NAMALWA (cell line): Measurements from ENCODE around the gene PTPRU.

Experiments
- DNase-seq: peaks from one replicate; pipeline ENCODE4 v3.0.0-alpha.2; 2015; ENCODE audit warnings: low spot score

Gene PTPRU

DNA sequence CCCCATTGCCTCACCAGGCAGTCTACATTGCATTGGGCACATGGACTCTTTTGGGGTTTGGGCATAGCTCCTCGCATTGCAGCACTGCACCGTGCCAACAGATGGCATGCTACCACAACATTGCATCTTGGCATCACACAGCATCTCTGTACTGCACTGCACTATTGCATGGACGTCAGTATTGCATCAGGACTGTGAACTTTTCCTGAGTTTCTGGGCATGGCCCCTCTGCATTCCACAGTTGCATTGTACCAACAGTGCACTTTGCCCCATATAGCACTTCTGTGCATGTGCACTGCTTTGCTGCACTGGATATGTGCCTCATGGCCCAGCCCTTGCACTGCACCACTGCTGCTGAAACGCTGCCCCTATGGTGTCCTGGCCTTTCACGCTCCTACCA is 9.6 kb downstream of the PTPRU start:
- peak; percentile 37 for DNase-seq

DNA sequence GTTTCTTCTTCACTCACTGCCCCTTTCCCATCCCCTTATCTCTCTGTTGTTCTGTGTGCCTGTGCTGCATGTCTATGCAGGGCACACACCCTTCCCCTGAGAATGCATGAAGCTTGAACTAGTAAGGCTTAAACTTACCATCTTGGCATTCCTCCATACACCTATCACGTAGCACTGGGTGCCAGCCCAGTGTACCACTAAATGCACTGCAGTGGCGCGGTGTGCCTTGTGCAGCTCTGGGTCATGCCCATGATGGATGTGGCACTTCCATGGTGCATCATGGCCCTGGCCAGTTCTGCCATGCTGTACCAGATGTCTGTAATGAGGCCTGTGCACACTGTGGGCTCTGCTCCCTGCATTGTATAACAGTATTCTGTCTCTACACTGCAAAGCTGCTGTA is 10.7 kb downstream of the PTPRU start:
- DNase-seq: no peak

DNA sequence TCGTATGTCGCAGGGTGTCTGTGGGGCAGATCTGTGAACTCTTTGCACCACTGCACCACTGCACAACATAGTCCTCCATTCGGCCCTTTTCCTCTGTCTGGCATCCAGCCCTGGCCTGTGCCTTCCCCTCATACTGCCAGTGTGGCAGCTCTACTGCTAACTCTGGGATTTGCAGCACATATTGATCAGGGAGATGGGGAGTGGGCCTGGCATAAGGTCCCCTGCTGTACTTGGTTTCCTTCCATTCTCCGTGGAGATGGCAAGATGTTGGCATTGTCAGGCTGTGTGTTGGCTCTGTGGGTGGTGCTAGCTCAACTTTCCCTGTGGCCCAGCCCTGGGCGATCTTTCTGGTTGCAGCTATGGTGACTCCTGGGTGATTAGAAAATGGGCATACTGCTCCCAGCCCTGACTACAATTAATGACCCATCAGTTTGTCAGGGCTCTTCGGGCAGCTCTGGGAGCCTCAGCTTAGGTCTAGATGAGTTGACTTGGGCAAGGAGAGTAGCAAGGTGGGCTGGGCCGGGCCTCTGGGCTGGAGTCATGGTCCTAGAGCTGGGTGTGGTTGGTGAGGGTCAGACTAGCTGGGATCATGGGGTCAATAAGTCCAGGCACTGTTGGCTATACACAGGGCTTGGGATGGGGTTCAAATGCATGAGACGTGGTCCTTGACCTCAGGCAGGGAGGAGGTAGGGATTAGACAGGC is 11.4 kb downstream of the PTPRU start:
- DNase-seq: no peak

GRCh38 chr1:29248409-29248808 is 12.1 kb downstream of the PTPRU start:
- DNase-seq: no peak

GRCh38 chr1:29249170-29249691 is 12.9 kb downstream of the PTPRU start:
- DNase-seq: no peak

- no peak for DNase-seq
Measured at GRCh38 chr1:29249951-29250581, 13.7 kb downstream of the PTPRU start.

- DNase-seq: no peak
Measured at GRCh38 chr1:29251164-29252124, 15.1 kb downstream of the PTPRU start.

DNA sequence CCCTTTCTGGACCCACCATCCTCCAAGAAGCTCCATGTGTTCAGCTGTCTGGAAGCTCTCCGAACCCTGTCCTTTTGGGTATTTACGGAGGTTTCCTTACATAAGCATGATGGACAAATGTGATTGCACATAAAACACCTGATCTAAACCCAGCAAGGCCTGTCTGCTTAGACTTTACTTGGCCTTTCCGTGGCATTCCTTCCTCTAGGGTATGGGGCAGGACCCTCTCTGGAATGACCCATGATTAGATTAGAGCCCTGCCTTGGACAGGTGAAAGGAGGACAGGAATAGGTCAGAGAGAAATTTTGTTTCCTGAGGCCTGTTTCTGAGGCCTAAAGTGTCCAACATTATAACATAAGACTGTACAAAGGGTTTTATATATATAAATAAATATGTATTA is 16.9 kb downstream of the PTPRU start:
- no peak for DNase-seq

GRCh38 chr1:29254346-29254745 is 18.0 kb downstream of the PTPRU start:
- no peak for DNase-seq

DNA sequence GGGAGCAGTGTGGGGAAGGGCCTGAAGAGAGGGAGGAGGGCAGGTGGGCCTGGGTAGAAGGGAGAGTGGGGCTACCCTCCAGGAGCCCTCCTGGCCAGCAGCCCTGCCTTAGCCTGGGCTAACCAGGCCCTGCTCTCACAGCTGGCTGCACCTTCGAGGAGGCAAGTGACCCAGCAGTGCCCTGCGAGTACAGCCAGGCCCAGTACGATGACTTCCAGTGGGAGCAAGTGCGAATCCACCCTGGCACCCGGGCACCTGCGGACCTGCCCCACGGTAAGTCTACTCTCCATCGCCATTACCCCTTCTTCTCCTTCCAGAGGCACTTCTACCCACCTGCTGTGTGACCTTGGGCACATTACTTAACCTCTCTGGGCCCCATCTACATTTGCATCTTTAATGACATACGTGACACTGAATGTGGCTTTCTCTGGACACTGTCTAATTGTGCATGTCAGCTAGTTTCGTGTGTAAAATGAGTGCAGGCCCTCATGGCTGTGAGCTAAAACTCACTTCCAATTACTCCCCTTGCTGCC is 18.9 kb downstream of the PTPRU start:
- DNase-seq: no peak

DNA sequence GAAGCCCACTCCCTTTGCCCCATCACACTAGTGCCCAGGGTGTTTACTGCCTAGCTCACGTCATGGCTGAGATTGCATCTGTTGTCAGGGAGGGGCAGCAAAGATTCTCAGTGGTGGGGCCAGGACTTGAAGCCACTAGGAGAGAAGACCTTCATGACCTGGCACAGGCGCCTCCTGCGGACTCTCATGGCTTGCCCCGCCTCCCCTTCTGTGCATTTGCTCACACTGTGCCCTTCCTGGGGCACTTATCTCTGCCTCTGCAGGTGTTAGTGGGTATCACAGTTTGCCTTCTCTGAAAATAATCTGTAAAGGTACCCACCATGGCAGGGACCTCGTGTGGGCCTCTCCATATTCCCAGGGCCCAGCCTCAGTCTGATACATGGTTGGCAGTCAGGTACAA is 20.1 kb downstream of the PTPRU start:
- peak; percentile 60 for DNase-seq

DNA sequence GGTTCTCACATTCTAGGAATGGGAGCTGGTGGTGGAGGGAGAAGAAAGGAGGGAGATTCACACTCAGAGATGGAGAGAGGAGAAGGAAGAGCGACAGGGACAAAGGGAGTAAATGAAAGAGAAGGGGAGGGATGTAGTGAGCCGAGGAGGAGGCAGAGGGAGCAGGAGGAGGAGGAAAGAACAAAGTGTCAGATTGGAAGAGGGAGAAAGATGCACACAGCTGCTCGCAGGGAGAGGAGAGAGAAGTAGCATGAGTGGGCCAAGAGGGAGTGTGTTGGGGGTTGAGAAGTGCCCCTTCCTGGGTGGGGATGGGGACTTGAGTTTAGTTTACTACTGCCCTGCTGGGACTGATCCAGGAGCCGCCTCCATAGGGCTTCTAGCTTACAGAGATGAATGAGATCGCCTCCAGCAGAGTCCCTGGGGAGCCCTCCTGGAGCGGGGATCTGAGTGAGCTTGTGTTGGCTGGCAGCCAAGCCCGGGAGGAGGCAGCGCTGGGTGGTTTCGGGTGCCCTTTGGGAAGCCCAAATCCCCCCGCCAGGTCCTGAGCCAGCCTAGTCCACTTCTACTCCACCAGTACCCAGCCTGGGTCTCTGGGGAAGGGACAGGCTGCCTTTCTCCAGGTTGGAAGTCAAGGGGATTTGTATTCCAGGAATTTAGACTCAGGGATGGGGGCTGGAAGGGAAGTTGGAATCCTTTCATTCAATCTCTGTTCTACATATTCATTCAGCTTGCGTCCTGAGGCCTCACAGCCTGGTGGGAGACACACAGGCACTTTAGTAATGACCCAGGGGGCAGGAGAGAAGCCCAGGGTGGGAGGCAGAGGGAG is 20.9 kb downstream of the PTPRU start:
- no peak for DNase-seq

- no peak for DNase-seq
Measured at GRCh38 chr1:29258189-29258975, 22.1 kb downstream of the PTPRU start.

DNA sequence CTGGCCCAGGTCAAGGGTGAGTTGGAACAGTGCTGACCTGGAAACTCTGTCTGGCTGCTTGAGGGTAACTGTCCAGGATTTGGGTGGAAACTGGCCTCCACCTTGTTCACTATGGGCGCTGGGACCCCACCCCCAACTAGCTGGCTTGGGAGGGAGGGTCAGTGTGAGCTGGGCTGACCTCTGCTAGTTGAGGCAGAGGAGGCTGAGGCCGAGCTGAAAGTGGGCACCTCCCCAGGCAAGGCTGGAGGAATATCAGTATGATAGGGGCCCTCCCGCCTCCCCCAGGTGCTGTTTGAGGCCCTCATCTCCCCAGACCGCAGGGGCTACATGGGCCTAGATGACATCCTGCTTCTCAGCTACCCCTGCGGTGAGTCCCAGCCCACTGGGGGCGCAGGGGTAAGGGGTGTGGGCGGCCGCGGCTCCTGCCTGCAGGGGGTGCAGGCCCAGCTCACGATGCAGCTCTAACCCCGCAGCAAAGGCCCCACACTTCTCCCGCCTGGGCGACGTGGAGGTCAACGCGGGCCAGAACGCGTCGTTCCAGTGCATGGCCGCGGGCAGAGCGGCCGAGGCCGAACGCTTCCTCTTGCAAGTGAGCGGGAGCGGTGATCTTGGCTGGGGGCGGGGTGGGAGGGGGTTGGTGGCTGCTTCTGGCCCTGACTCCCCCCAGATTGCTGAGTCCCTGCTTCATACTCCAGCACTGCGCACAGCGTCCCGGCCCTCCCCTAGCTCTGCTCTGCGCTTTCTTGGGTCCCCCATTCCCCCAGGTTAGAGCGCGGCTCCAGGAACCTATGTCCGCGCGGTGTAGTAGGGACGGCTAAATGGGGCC is 22.9 kb downstream of the PTPRU start:
- DNase-seq: peak; percentile 35

GRCh38 chr1:29259802-29260441 is 23.6 kb downstream of the PTPRU start:
- DNase-seq: no peak

GRCh38 chr1:29260531-29260930 is 24.2 kb downstream of the PTPRU start:
- no peak for DNase-seq

GRCh38 chr1:29264773-29265389 is 28.6 kb downstream of the PTPRU start:
- no peak for DNase-seq

DNA sequence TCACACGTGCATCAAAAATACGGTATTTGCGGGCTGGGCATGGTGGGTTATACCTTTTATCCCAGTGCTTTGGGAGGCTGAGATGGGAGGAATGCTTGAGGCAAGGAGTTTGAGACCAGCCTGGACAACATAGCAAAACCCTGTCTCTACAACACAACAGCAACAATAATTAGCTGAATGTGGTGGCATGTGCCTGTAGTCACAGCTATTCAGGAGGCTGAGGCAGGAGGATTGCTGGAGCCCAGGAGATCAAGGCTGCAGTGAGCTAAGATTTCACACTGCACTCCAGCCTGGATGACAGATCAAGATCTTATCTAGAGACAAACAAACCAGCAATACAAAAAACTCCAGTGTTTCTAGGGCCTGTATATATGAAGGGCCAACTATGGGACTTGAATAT is 30.6 kb downstream of the PTPRU start:
- DNase-seq: no peak
